Osteoblast (primary cell): Measurements from ENCODE around the gene PKHD1. TPM values are rescaled to one million over a fixed set of nuclear protein-coding genes. Genes with fewer than 3 reads are reported as not detected.

Experiments
- DNase-seq: peaks from one replicate; pipeline ENCODE4 v3.0.0; 2011; ENCODE audit warnings: low spot score, mixed read lengths; ENCODE audit not compliant: insufficient read length; ENCODE audit errors: missing footprints
- H2AFZ ChIP-seq: 2 replicates; pipeline ENCODE4 v1.6.0; 2011; ENCODE audit warnings: mild to moderate bottlenecking, low read length
- H3K27ac ChIP-seq: 2 replicates; pipeline ENCODE4 v1.5.1; 2011; ENCODE audit warnings: mild to moderate bottlenecking, low read depth, low read length, moderate library complexity
- H3K27me3 ChIP-seq: 2 replicates; pipeline ENCODE4 v1.6.0; 2012; ENCODE audit warnings: mild to moderate bottlenecking, control low read depth, inconsistent platforms, low read length, moderate library complexity; ENCODE audit not compliant: insufficient read depth
- H3K36me3 ChIP-seq: 2 replicates; pipeline ENCODE4 v1.5.1; 2011; ENCODE audit warnings: mild to moderate bottlenecking, low read length, control low read depth, moderate library complexity; ENCODE audit not compliant: insufficient read depth
- H3K4me1 ChIP-seq: 2 replicates; pipeline ENCODE4 v1.5.1; 2011; ENCODE audit warnings: mild to moderate bottlenecking, low read length, control low read depth, moderate library complexity; ENCODE audit not compliant: insufficient read depth
- H3K4me2 ChIP-seq: 2 replicates; pipeline ENCODE4 v1.6.0; 2011; ENCODE audit warnings: mild to moderate bottlenecking, low read length; ENCODE audit not compliant: insufficient read depth
- H3K4me3 ChIP-seq: fragments of 200-600 bp; sonication (generic); 3 replicates; pipeline ENCODE4 v1.5.1; 2012; ENCODE audit warnings: mild to moderate bottlenecking, low read length, inconsistent platforms; ENCODE audit not compliant: insufficient read depth
- H3K79me2 ChIP-seq: 2 replicates; pipeline ENCODE4 v1.6.0; 2012; ENCODE audit warnings: mild to moderate bottlenecking, low read length, control low read depth, inconsistent platforms; ENCODE audit not compliant: insufficient read depth
- H3K9me3 ChIP-seq: 2 replicates; pipeline ENCODE4 v1.5.1; 2011; ENCODE audit warnings: low read depth, low read length, control low read depth
- H4K20me1 ChIP-seq: 2 replicates; pipeline ENCODE4 v1.6.0; 2012; ENCODE audit warnings: mild to moderate bottlenecking, low read length, control low read depth; ENCODE audit not compliant: insufficient read depth
- CTCF ChIP-seq: IDR thresholded peaks from 2 replicates; pipeline ENCODE4 v1.5.1; 2011; ENCODE audit warnings: mild to moderate bottlenecking, low read depth, low read length, moderate library complexity; ENCODE audit errors: extremely low read depth
- total RNA-seq: library from RNA; depleted of rRNA; stranded (reverse); fragments of >200 nt; gene quantifications from 2 replicates; pipeline ENCODE4 v1.2.3, GENCODE V29; 2012

Gene PKHD1
- total RNA-seq, 1 donor: not detected

GRCh38 chr6:51915098-51915497, 172.3 kb downstream of the PKHD1 start:
- no peak for DNase-seq
- H4K20me1 ChIP-seq: no peaks in the 10 kb centered on the region
- no peaks in the 10 kb centered on the region for H3K4me1 ChIP-seq
- no peak overlapping the region for H3K4me3 ChIP-seq
- no peak overlapping the region for H2AFZ ChIP-seq
- TF ChIP-seq CTCF: no peak
- no peaks in the 10 kb centered on the region for H3K36me3 ChIP-seq
- no peaks in the 10 kb centered on the region for H3K79me2 ChIP-seq
- H3K9me3 ChIP-seq: no peaks in the 10 kb centered on the region
- H3K27me3 ChIP-seq: no peaks in the 10 kb centered on the region
- no peak overlapping the region for H3K27ac ChIP-seq
- no peak overlapping the region for H3K4me2 ChIP-seq

GRCh38 chr6:51913265-51913664, 174.1 kb downstream of the PKHD1 start:
- no peaks in the 10 kb centered on the region for H3K4me1 ChIP-seq
- no peak for DNase-seq
- H3K4me2 ChIP-seq: no peak overlapping the region
- H3K9me3 ChIP-seq: no peaks in the 10 kb centered on the region
- no peaks in the 10 kb centered on the region for H3K36me3 ChIP-seq
- H3K27me3 ChIP-seq: no peaks in the 10 kb centered on the region
- no peak overlapping the region for H3K27ac ChIP-seq
- no peak overlapping the region for H2AFZ ChIP-seq
- H3K79me2 ChIP-seq: no peaks in the 10 kb centered on the region
- H3K4me3 ChIP-seq: no peak overlapping the region
- no peaks in the 10 kb centered on the region for H4K20me1 ChIP-seq
- TF ChIP-seq CTCF: no peak

GRCh38 chr6:51910851-51911250, 176.6 kb downstream of the PKHD1 start:
- no peaks in the 10 kb centered on the region for H3K27me3 ChIP-seq
- H3K9me3 ChIP-seq: no peaks in the 10 kb centered on the region
- no peak for DNase-seq

GRCh38 chr6:51908243-51908642, 179.2 kb downstream of the PKHD1 start:
- no peak for TF ChIP-seq CTCF

More at GRCh38 chr6:51910851-51911250, 176.6 kb downstream of the PKHD1 start:
- H4K20me1 ChIP-seq: no peaks in the 10 kb centered on the region
- H3K79me2 ChIP-seq: no peaks in the 10 kb centered on the region
- H2AFZ ChIP-seq: no peak overlapping the region
- H3K4me2 ChIP-seq: no peak overlapping the region
- no peaks in the 10 kb centered on the region for H3K36me3 ChIP-seq
- no peak overlapping the region for H3K4me3 ChIP-seq
- no peak for TF ChIP-seq CTCF
- H3K27ac ChIP-seq: no peak overlapping the region
- H3K4me1 ChIP-seq: no peaks in the 10 kb centered on the region

More at GRCh38 chr6:51908243-51908642, 179.2 kb downstream of the PKHD1 start:
- H4K20me1 ChIP-seq: no peaks in the 10 kb centered on the region
- no peaks in the 10 kb centered on the region for H3K27me3 ChIP-seq
- no peaks in the 10 kb centered on the region for H3K4me1 ChIP-seq
- H2AFZ ChIP-seq: no peak overlapping the region
- no peak overlapping the region for H3K27ac ChIP-seq
- H3K36me3 ChIP-seq: no peaks in the 10 kb centered on the region
- H3K4me2 ChIP-seq: no peak overlapping the region
- no peak overlapping the region for H3K4me3 ChIP-seq
- no peaks in the 10 kb centered on the region for H3K79me2 ChIP-seq
- DNase-seq: no peak
- no peaks in the 10 kb centered on the region for H3K9me3 ChIP-seq
